Erythroblast (primary cell): Measurements from ENCODE around the gene FKBP1C.
"Not testable (repeated sequence)": the region's sequence is repeated elsewhere in the genome, so short reads cannot be mapped to it uniquely, and the experiment has no call there.

ENCODE experiments used
- GATA1 ChIP-seq: IDR thresholded peaks from 2 replicates; pipeline ENCODE4 v1.6.1; 2011; ENCODE audit warnings: low read depth, mild to moderate bottlenecking, control low read depth, low read length, moderate library complexity
- POLR2A ChIP-seq: IDR thresholded peaks from 2 replicates; pipeline ENCODE4 v1.6.1; 2011; ENCODE audit warnings: mild to moderate bottlenecking, low read length

GRCh38 chr6:63227928-63228894 is 16.9 kb downstream of the FKBP1C start:
- TF ChIP-seq POLR2A, GATA1: not testable (repeated sequence)
